Endothelial cell (in vitro differentiated cells): Measurements from ENCODE around the gene USH2A. TPM values are rescaled to one million over a fixed set of nuclear protein-coding genes. Genes with fewer than 3 reads are reported as not detected.

Experiments used
- DNase-seq: peaks from one replicate; pipeline ENCODE4 v3.0.0; 2021; ENCODE audit warnings: low spot score
- H3K27ac Mint-ChIP-seq: one replicate; pipeline ENCODE4 v1.8.0; 2021; ENCODE audit warnings: mixed read lengths, inconsistent platforms; ENCODE audit not compliant: unreplicated experiment
- H3K27me3 Mint-ChIP-seq: one replicate; pipeline ENCODE4 v1.8.0; 2021; ENCODE audit warnings: mild to moderate bottlenecking, moderate library complexity, mixed read lengths, inconsistent platforms; ENCODE audit not compliant: unreplicated experiment
- H3K36me3 Mint-ChIP-seq: one replicate; pipeline ENCODE4 v1.8.0; 2021; ENCODE audit warnings: mild to moderate bottlenecking, low read depth, mixed read lengths, inconsistent platforms; ENCODE audit not compliant: unreplicated experiment
- H3K4me1 Mint-ChIP-seq: one replicate; pipeline ENCODE4 v1.8.0; 2021; ENCODE audit warnings: mild to moderate bottlenecking, mixed read lengths, inconsistent platforms; ENCODE audit not compliant: unreplicated experiment
- H3K4me3 Mint-ChIP-seq: one replicate; pipeline ENCODE4 v1.8.0; 2021; ENCODE audit warnings: mild to moderate bottlenecking, mixed read lengths, inconsistent platforms; ENCODE audit not compliant: unreplicated experiment
- H3K9me3 Mint-ChIP-seq: one replicate; pipeline ENCODE4 v1.8.0; 2021; ENCODE audit warnings: mixed read lengths, inconsistent platforms; ENCODE audit not compliant: unreplicated experiment
- CTCF ChIP-seq: fragments of 200-600 bp; sonication (generic); IDR thresholded peaks from one replicate; pipeline ENCODE4 v1.5.0; 2021; ENCODE audit warnings: antibody characterized with exemption; ENCODE audit not compliant: unreplicated experiment
- total RNA-seq: library from RNA; stranded (reverse); fragmentation: NEBNext Ultra II Directional; extraction: Animal tissue kit (Norgen Biotek cat#: 25700); gene quantifications from one replicate; pipeline ENCODE4 v1.2.1, GENCODE V29; 2021; ENCODE audit not compliant: unreplicated experiment

USH2A gene
- total RNA-seq, 1 donor from 2014 or later = not detected

- TF ChIP-seq CTCF = no peak
- DNase-seq = no peak
- H3K36me3 Mint-ChIP-seq = no peaks in the 10 kb centered on the region
- no peaks in the 10 kb centered on the region for H3K27me3 Mint-ChIP-seq
- H3K4me3 Mint-ChIP-seq = no peak overlapping the region
- no peak overlapping the region for H3K27ac Mint-ChIP-seq
- no peaks in the 10 kb centered on the region for H3K4me1 Mint-ChIP-seq
- no peaks in the 10 kb centered on the region for H3K9me3 Mint-ChIP-seq
Measured at GRCh38 chr1:215905493-215906115, 517.6 kb downstream of the USH2A start.

- Mint-ChIP-seq H3K36me3 (no peaks in the 10 kb centered on the region), H3K27ac (no peak overlapping the region), H3K27me3 (no peaks in the 10 kb centered on the region), H3K4me1 (no peaks in the 10 kb centered on the region), H3K9me3 (no peaks in the 10 kb centered on the region), H3K4me3 (no peak overlapping the region)
- no peak for TF ChIP-seq CTCF
- no peak for DNase-seq
Measured at GRCh38 chr1:215900684-215901083, 522.6 kb downstream of the USH2A start.

GRCh38 chr1:215899901-215900300 is 523.3 kb downstream of the USH2A start:
- H3K4me3 Mint-ChIP-seq = no peak overlapping the region
- H3K36me3 Mint-ChIP-seq = no peaks in the 10 kb centered on the region
- no peaks in the 10 kb centered on the region for H3K27me3 Mint-ChIP-seq
- H3K9me3 Mint-ChIP-seq = no peaks in the 10 kb centered on the region
- peaks cover 5% of the 10 kb centered on the region for H3K4me1 Mint-ChIP-seq
- TF ChIP-seq CTCF = no peak
- DNase-seq = no peak
- no peak overlapping the region for H3K27ac Mint-ChIP-seq

- H3K36me3 Mint-ChIP-seq = no peaks in the 10 kb centered on the region
- no peaks in the 10 kb centered on the region for H3K27me3 Mint-ChIP-seq
- H3K4me3 Mint-ChIP-seq = no peak overlapping the region
- no peak overlapping the region for H3K27ac Mint-ChIP-seq
- peaks cover 5% of the 10 kb centered on the region for H3K4me1 Mint-ChIP-seq
- no peaks in the 10 kb centered on the region for H3K9me3 Mint-ChIP-seq
- TF ChIP-seq CTCF = no peak
- no peak for DNase-seq
Measured at GRCh38 chr1:215895893-215896292, 527.4 kb downstream of the USH2A start.

- peaks cover 5% of the 10 kb centered on the region for H3K4me1 Mint-ChIP-seq
- no peaks in the 10 kb centered on the region for H3K36me3 Mint-ChIP-seq
- TF ChIP-seq CTCF = no peak
- H3K27ac Mint-ChIP-seq = no peak overlapping the region
- H3K4me3 Mint-ChIP-seq = no peak overlapping the region
- no peaks in the 10 kb centered on the region for H3K27me3 Mint-ChIP-seq
- DNase-seq = no peak
- H3K9me3 Mint-ChIP-seq = no peaks in the 10 kb centered on the region
Measured at GRCh38 chr1:215895276-215895675, 528.0 kb downstream of the USH2A start.
